Measurements from ENCODE around the gene ZNF697.
"Not testable (repeated sequence)": the region's sequence is repeated elsewhere in the genome, so short reads cannot be mapped to it uniquely, and the experiment has no call there.

ZNF697 gene

DNA sequence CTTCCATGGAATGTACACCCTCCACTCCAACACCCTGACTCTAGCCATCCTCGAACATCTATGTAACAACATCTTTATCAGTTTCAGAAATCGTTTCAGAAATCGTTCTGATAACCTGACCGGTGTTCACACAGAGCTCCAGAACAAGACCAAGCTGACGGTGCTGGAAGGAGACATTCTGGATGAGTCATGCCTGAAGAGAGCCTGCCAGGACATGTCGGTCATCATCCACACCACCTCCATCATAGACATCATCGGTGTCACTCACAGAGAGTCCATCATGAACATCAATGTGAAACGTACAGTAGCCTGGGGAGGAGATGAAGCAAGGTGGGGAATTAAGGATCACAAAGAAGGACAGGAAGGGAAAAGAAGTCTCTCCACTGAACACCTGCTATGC lies 43.0 kb downstream of the ZNF697 start:
- not testable (repeated sequence) for FAIRE-seq; DNase-seq (ENCODE audit: insufficient read length, low spot score)

DNA sequence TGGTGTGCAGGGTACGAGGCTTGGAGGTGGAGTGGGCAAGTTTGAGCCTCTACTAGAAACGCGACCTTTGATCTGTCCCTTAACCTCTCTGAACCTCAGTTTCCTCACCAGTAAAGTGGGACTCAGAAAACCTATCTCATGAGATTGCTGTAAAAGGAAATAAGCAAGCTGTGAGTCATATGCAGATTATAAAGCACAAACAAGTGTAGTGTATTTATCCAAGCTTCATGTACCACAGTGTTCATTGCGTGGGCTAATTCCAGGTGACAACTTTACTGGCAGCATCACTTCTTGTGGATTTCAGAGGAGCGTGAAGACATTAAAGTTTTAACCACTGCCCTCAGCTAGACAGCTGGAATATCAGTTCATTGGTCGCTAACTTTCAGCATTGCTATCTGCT lies 44.4 kb downstream of the ZNF697 start:
- FAIRE-seq (no peak), DNase-seq (ENCODE audit: insufficient read length, low spot score) (no peak)

DNA sequence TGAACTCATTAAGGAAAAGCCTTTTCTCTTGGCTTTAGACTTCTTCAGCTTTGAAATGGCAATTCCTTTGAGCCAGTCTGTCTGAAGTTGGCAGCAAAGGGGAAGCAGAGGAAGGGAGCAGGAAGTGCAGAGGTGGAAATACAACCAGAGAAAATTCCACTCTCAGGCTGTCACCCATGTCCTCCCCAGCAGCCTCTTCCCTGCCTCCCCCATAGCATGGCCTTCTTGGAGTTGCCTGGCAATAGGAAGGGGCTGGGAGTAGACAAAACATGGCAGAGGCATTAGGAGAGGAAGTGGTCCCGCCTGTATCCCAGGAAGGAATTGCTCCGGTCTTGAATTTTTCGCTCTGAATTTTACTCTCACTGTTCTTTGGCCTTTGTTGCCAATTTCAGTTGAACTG lies 44.8 kb downstream of the ZNF697 start:
- FAIRE-seq; DNase-seq (ENCODE audit: insufficient read length, low spot score): not testable (repeated sequence)

DNA sequence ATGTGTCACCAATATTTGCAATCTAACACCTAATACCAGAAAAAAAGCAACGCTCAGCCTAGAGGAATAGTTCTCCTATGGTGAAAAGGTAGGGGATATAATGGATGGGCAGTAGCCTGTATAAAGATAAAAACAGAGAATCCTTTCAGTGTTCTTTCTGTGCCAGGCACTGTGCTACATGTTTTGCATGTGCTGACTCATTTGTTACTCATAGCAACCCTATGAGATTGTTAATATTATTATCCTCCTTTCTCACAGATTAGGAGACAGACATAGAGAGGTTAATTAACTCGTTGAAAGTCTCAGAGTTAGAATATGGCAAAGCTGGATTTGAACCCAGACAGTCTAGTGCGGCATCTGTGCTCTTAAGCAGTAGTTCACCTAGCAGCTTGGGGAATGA lies 45.3 kb downstream of the ZNF697 start:
- not testable (repeated sequence) for FAIRE-seq

DNA sequence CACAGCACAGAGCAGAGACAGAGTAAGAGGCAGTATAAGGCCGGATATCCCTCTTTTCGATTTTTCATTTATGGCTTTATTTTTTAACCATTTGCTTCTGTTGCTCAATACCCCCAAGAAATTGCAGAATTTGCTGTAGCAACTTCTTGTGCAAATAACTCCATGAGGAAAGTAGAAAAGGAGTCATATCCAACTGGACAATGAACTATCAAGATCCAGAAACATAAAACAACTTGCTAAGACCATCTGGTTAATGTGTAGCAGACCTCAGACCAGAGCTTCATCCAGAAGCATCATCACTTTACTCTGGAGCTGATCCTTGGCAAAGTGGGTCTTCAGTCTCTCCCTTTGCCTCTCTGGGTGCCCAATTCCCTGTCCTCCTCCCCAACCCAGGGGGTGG lies 45.9 kb downstream of the ZNF697 start:
- no peak for FAIRE-seq
- no peak for DNase-seq (ENCODE audit: insufficient read length, low spot score)

More for the DNA sequence above, 45.3 kb downstream of the ZNF697 start:
- DNase-seq (ENCODE audit: insufficient read length, low spot score): not testable (repeated sequence)

DNA sequence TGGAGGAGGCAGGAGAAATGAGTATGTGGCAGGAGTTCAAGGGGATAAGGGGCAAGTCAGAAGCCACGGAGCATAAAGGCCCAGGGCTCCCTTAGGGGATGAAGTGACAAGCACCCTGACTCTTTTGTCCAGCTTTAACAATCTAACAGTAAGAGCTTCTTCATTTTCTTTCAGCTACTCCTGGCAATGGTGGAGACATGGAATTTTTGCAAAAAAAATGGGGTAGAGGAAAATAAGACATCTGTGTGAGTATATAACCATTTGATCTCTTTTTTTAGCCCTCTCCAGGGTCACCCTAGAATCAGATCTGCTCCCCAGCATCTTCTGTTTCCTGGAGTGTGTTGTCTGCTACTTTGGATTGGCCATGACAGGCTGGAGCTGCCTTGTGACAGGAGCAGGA lies 47.1 kb downstream of the ZNF697 start:
- DNase-seq (ENCODE audit: insufficient read length, low spot score) (no peak), FAIRE-seq (no peak)

DNA sequence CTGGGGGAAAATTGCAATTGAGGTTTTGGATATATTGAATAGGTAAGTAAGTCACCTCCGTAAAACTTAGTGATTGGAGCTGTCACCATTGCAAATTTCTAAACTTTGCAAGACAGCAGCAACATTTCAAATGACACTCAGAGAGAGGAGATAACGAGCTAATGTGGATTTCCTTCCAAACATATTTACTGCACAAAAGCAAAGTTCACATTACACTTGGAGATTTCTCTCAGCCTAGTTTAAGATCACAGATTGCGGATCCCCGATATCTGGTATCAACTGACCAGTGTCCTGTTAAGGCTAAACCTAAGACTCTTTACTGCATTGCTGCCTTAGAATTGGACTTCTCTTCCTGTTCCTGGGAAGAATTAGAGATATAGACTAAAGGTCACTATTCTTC lies 47.5 kb downstream of the ZNF697 start:
- FAIRE-seq (no peak), DNase-seq (ENCODE audit: insufficient read length, low spot score) (no peak)

DNA sequence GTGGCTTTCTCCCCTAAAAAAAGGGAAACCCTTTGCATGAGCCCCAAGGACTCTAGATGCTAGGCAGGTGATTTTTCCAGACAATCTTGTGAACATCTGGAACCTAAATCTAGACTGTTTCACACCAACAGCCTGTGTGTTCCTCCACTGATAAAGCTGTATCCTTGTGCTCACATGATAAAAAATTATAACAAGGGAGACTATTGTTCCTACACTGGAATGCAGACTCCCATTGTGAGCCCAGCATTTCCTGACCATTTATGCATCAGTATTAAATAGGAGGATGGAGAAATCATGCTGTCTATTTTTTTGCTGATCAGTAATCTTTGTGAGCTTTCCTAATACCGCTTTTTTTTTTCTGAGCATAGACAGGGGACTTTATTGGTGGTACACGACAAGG lies 52.5 kb downstream of the ZNF697 start:
- DNase-seq (ENCODE audit: insufficient read length, low spot score) (no peak), FAIRE-seq (no peak)

DNA sequence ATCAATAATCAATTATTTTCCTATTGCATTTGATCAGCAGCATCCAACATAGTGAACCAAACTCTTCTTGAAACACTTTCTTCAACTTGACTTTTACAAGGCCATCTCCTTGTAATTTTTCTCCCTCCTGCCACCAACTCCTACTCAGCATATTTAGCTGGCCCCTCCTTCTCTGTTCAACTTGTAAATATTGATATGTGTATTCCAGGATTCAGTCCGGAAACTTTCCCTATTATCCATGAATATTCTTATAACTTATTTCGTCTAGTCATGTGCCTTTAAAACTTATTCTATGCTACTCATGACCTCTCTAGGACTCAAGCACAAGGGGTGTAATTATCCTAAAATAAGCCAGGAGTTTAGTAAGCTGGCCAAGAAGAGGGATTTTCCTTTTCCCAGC lies 52.9 kb downstream of the ZNF697 start:
- no peak for FAIRE-seq
- no peak for DNase-seq (ENCODE audit: insufficient read length, low spot score)

DNA sequence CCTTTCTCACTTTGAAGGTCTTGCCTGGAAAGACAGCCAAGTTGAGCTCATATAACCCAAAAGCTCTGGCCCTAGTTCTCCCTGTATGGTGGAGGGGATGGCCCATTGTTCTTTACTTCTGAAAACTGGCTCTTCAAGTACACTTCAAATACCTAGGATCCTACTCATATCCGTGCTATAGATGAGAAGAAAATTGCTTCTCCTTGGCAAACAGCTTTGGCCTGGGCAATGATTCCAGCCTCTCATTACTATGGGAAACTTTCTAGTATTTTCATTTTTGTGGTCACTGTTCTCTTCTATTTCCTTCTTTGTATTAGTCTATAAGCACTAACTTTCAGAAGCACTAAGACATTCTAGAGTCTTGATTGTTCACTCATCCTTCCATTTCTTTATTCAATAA lies 53.7 kb downstream of the ZNF697 start:
- no peak for FAIRE-seq
- no peak for DNase-seq (ENCODE audit: insufficient read length, low spot score)

DNA sequence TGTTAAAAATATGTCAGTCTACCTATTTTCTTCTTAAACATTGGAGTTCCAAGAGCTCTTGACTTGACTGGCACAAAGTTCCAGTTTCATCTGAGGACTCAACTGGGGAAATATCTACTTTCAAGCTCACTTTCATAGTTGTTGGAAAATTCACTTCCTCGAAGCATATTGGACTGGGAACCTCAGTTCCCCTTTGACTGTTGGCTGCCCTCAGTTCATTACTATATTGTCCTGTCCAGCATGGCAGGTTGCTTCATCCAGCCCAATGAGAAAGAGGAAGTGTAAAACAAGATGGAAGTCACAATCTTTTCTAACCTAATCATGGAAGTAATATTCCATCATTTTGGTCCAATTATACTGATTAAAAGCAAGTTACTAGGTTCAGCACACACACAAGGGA lies 54.3 kb downstream of the ZNF697 start:
- DNase-seq (ENCODE audit: insufficient read length, low spot score) (no peak), FAIRE-seq (no peak)

DNA sequence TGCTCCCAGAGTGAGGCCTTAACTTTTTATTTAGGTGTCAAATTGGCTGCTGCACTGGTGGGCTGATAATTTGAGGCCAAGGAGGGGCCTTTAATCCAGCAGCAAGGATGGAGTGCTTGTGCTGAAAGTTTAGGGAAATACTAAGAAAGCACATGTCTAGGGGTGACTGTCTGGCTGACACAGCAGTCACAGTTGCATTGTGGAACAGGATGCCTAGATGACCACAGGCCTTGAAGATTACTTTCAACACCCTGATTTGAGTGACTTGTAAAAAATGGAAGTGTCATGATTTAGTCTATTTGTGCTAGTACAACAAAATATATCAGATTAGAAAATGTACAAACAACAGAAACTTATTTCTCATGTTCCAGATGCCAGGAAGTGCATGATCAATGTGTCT lies 57.7 kb downstream of the ZNF697 start:
- FAIRE-seq: no peak
- DNase-seq (ENCODE audit: insufficient read length, low spot score): no peak

DNA sequence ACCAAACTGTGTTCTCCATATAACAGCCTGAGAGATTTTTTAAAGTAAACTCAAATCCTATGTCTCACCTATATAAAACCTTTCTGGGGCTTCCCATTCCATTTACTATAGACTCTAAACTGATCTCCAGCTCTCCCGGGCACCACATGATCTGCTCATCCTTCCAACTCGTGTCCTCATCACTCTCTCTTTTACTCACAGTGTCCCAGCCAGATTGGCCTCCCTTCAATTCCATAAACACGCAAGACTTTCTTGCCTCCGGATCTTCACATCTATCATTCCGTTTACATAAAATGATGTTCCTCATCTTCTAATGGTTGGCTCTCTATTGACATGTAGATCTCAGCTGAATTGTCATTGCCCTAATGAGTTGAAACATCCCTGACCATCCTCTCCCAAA lies 59.4 kb downstream of the ZNF697 start:
- FAIRE-seq: no peak
- no peak for DNase-seq (ENCODE audit: insufficient read length, low spot score)

DNA sequence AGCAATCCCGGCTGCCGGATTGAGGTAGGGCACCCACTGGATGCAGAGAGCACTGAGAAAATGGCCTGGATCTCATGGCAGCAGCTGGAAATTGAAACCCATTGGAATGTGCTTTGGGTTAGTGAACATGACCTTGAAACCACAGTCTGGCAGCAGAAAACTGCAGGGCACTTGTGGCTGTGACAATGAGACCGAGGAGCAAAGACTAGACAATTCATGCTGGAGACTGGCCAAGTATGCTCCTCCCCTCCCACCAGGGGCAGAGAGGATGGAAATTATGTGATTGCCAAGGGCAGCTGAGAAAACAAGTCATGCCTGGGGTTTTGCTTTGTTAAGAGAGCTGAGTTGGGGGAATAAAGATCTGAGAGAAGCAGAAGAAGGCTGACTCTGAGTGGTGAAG lies 60.7 kb downstream of the ZNF697 start:
- DNase-seq (ENCODE audit: insufficient read length, low spot score): no peak

DNA sequence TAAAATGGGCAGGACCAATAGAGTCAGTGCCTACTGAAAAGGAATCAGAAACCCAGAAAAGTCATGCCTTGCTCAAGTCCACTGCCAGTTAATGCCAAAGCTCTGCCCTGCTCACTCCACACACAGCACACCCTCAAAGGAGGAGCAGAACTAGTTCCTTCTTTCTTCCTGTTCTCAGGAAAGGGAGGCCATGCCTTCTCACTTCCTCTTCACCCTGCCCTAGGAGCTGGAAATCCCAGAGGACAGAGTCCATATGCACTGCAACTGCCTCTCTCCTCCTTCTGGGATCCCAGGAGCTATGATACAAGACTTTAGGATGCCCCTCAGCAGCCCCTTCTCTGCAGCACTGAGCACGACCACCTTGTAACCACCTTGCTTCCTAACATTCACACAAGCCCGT lies 62.3 kb downstream of the ZNF697 start:
- DNase-seq (ENCODE audit: insufficient read length, low spot score); FAIRE-seq: not testable (repeated sequence)

More for the DNA sequence above, 60.7 kb downstream of the ZNF697 start:
- no peak for FAIRE-seq

DNA sequence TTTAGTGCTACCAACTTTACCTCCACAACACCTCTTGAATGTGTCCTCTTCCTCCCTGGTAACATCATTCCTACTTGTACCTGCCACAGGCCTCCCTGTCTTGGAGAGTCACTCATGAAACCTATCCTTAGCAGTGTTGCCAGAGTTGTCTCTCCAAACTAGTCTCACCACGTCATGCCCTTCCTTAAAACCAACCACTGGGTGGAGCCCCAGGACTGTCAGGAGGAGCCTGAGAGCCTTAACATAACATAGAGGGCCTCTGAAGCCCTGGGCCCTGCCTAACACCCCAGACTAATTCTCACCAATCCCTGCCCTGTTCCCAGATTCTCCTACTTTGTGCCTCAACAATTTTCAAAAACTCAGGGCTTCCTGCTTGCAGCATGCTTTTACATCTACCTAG lies 65.3 kb downstream of the ZNF697 start:
- DNase-seq (ENCODE audit: insufficient read length, low spot score) (peak; percentile 23), FAIRE-seq (no peak)

DNA sequence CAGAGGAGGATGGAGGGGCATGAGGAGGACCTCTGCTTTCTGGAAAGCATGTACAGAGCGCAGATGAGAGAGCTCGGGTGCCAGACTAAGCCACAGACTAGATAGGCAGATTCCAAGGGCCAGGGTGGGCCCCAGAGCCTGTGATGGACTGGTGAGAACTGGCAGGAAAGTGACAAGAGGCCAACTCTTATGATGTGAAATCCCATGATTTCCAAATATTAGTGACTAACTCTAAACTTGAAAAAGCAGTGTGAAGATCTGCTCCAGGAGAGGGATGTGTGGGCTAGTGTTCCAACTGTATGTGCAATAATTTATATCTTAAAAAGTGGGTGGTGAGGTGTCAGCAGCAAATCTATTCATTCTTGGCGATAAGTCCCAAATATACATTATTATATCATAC lies 67.0 kb downstream of the ZNF697 start:
- not testable (repeated sequence) for DNase-seq (ENCODE audit: insufficient read length, low spot score)

DNA sequence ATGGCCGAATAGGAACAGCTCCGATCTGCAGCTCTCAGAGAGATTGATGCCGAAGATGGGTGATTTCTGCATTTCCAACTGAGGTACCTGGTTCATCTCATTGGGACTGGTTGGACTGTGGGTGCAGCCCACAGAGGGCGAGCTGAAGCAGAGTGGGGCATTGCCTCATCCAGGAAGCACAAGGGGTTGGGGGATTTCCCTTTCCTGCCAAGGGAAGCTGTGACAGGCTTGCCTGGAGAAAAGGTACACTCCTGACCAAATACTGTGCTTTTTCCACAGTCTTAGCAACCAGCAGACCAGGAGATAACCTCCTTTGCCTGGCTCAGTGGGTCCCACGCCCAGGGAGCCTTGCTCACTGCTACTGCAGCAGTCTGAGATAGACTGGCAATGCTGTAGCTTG lies 74.2 kb downstream of the ZNF697 start:
- no peak for DNase-seq (ENCODE audit: insufficient read length, low spot score)
- FAIRE-seq: no peak

More for the DNA sequence above, 67.0 kb downstream of the ZNF697 start:
- FAIRE-seq: not testable (repeated sequence)

DNA sequence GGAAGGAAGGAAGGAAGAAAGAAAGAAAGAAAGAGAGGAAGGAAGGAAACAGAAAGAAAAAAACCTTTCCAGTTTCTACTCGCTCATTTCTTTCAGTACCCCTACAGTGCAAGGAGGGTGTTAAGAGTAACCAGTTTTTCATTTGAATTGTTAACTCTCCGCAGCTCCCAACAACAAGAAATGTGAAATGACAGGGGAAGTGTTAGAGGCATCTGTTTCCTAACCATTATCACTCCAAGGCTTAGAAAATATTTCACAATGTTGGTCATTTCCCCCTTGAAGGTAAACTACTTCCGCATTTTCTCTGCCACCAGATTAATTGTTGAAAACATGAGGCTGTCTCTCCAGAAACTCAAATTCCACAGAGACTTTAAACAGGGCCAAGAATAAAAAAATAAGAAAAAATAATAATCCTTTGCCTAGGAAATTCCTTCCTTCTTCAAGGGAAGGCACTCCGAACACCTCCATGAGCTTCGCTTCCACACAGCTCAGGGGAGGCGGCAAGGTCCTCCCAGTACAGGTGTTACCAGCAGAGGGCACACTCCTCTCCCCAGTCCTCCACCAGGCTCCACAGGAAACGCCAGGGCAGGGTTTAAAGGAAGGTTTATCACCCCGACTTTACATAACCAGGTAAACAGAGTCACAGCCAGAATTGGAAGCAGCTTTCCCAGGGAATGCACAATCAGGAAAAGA lies 78.0 kb downstream of the ZNF697 start:
- FAIRE-seq; DNase-seq (ENCODE audit: insufficient read length, low spot score): not testable (repeated sequence)

Data from GM19239 (cell line).